Measurements from ENCODE around the gene DMXL2. TPM values are rescaled to one million over a fixed set of nuclear protein-coding genes. Genes with fewer than 3 reads are reported as not detected.
A peak's percentile ranks its signal among the peaks of the same experiment; 100 is the strongest.
"Not testable (repeated sequence)": the region's sequence is repeated elsewhere in the genome, so short reads cannot be mapped to it uniquely, and the experiment has no call there.

DMXL2 gene
- 22.9 and 27.1 TPM in 2 replicates for total RNA-seq (2014; rRNA removed; shearing (Covaris generic))

- peak; percentile 99 for DNase-seq (ENCODE audit: low read depth)
Measured at GRCh38 chr15:51622604-51623370, at the start of gene DMXL2. Gene DMXL2 (minus strand): TSS chr15:51622771. CDS start chr15:51622545, 226 bp downstream.

GRCh38 chr15:51672155-51672687, 49.6 kb upstream of the DMXL2 start:
- no peak for DNase-seq (ENCODE audit: low read depth)

- no peak for DNase-seq (ENCODE audit: low read depth)
Measured at GRCh38 chr15:51669381-51669780, 46.8 kb upstream of the DMXL2 start.

GRCh38 chr15:51668446-51668845, 45.9 kb upstream of the DMXL2 start:
- DNase-seq (ENCODE audit: low read depth), result no peak

GRCh38 chr15:51667478-51667877, 44.9 kb upstream of the DMXL2 start:
- DNase-seq (ENCODE audit: low read depth), result no peak

- DNase-seq (ENCODE audit: low read depth), result no peak
Measured at GRCh38 chr15:51661072-51661471, 38.5 kb upstream of the DMXL2 start.

- DNase-seq (ENCODE audit: low read depth), result no peak
Measured at GRCh38 chr15:51658664-51659063, 36.1 kb upstream of the DMXL2 start.

- not testable (repeated sequence) for DNase-seq (ENCODE audit: low read depth)
Measured at GRCh38 chr15:51655401-51656057, 33.0 kb upstream of the DMXL2 start.

GRCh38 chr15:51652084-51652668, 29.6 kb upstream of the DMXL2 start:
- DNase-seq (ENCODE audit: low read depth), result no peak

- peak; percentile 85 for DNase-seq (ENCODE audit: low read depth)
Measured at GRCh38 chr15:51649659-51650521, 27.3 kb upstream of the DMXL2 start.

- DNase-seq (ENCODE audit: low read depth), result not testable (repeated sequence)
Measured at GRCh38 chr15:51648643-51649042, 26.1 kb upstream of the DMXL2 start.

- DNase-seq (ENCODE audit: low read depth), result not testable (repeated sequence)
Measured at GRCh38 chr15:51648101-51648500, 25.5 kb upstream of the DMXL2 start.

- peak; percentile 98 for DNase-seq (ENCODE audit: low read depth)
Measured at GRCh38 chr15:51647128-51647562, 24.6 kb upstream of the DMXL2 start.

GRCh38 chr15:51642696-51643095, 20.1 kb upstream of the DMXL2 start:
- no peak for DNase-seq (ENCODE audit: low read depth)

- no peak for DNase-seq (ENCODE audit: low read depth)
Measured at GRCh38 chr15:51641490-51642130, 19.0 kb upstream of the DMXL2 start.

GRCh38 chr15:51634591-51635198, 12.1 kb upstream of the DMXL2 start:
- peak; percentile 32 for DNase-seq (ENCODE audit: low read depth)

GRCh38 chr15:51629612-51630011, 7.0 kb upstream of the DMXL2 start:
- no peak for DNase-seq (ENCODE audit: low read depth)

GRCh38 chr15:51625236-51625635, 2.7 kb upstream of the DMXL2 start:
- no peak for DNase-seq (ENCODE audit: low read depth)

- no peak for DNase-seq (ENCODE audit: low read depth)
Measured at GRCh38 chr15:51624022-51624421, 1.5 kb upstream of the DMXL2 start.

- peak; percentile 58 for DNase-seq (ENCODE audit: low read depth)
Measured at GRCh38 chr15:51623386-51623938, 891 bp upstream of the DMXL2 start.

Data from Daoy (cell line).